ENCODE measurements around the gene CEP112.

DNA sequence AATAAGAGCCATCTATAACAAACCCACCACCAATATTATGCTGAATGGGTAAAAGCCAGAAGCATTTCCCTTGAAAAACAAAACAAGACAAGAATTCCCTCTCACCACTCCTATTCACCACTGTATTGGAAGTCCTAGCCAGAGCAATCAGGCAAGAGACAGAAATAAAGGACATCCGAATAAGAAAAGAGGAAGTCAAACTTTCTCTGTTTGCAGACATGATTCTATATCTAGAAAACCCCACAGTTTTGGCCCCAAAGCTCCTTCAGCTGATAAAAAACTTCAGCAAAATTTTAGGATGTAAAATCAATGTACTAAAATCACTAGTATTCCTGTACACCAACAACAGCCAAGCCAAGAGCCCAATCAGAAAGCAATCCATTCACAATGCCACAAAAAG, 358.7 kb downstream of the CEP112 start:
- TF ChIP-seq, protein P1, sequence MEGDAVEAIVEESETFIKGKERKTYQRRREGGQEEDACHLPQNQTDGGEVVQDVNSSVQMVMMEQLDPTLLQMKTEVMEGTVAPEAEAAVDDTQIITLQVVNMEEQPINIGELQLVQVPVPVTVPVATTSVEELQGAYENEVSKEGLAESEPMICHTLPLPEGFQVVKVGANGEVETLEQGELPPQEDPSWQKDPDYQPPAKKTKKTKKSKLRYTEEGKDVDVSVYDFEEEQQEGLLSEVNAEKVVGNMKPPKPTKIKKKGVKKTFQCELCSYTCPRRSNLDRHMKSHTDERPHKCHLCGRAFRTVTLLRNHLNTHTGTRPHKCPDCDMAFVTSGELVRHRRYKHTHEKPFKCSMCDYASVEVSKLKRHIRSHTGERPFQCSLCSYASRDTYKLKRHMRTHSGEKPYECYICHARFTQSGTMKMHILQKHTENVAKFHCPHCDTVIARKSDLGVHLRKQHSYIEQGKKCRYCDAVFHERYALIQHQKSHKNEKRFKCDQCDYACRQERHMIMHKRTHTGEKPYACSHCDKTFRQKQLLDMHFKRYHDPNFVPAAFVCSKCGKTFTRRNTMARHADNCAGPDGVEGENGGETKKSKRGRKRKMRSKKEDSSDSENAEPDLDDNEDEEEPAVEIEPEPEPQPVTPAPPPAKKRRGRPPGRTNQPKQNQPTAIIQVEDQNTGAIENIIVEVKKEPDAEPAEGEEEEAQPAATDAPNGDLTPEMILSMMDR (IDR thresholded peaks at IDR 0.05) = no peak
- TF ChIP-seq REST (IDR thresholded peaks at IDR 0.05; ENCODE audit: insufficient read depth in 1 of 2, low read depth in 2 of 2, low read length in 1 of 2) = no peak
